NCI-H2196 (cell line): Measurements from ENCODE around the gene SCN1B.
"Not testable (repeated sequence)": the region's sequence is repeated elsewhere in the genome, so short reads cannot be mapped to it uniquely, and the experiment has no call there.

ENCODE experiments used
- DNase-seq: peaks from one replicate; lab custom pipeline; 2025; ENCODE audit not compliant: unreplicated experiment; lab: John Stamatoyannopoulos, UW

SCN1B gene

DNA sequence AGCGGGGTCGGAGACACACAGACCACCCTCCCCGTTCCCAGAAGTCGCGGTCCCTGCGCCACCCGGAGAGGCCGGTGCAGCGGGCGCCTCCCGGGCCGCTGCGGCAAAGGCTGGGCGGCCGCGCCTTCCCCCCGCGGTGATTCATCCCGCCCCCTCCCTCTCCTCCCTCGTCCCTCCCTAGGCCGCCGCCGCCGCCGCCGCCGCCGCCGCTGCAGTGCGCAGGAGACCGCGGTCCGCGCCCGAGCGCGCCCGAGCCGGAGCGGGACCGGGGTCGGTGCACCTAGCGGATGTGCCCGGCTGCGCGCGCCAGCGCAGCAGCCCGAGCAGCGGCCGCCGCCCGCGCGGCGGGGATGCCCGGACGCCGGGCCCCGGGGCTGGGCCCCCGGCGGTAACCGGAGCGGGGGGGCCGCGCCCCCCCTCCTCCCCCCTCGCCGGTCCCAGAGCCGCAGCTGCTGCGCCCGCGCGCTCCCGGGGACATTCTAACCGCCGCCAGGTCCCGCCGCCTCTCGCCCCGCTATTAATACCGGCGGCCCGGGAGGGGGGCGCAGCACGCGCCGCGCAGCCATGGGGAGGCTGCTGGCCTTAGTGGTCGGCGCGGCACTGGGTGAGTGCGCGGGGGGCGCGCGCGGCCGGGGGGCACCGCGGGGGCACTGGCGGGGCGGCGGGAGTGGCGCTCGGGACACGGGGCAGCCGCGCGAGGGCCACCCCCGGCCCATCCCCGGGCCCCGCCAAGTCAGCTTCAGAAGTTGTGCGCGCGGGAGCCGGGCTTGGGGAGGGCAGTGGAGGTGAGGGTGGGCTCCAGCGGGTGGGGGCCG is at the start of gene SCN1B:
TSS of gene SCN1B (plus strand) at position 214 of the 815 bp plus-strand sequence. CDS start at position 565, 351 bp downstream.
- DNase-seq = peak; percentile 72

- no peak for DNase-seq
Observed at GRCh38 chr19:34982275-34982674, 48.0 kb upstream of the SCN1B start.

DNA sequence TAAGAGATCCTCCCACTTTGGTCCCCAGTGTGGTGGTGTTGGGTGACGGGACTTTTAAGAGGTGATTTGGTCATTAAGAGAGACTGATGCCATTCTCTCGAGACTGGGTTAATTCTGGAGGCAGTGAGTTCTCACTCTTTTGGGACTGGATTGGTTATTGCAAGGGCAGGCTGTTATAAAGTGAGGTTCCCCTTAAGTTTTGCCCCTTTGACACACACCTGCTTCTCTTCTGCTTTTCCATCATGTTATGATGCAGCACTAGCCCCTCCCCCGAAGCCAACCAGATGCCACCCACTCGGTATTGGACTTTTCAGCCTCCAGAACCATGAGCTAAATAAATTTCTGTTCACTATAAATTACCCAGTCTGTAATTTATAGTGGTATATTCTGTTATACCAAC is 46.5 kb upstream of the SCN1B start:
- no peak for DNase-seq

- DNase-seq = no peak
Observed at GRCh38 chr19:34984287-34984686, 46.0 kb upstream of the SCN1B start.

- no peak for DNase-seq
Observed at GRCh38 chr19:34985249-34986022, 44.8 kb upstream of the SCN1B start.

DNA sequence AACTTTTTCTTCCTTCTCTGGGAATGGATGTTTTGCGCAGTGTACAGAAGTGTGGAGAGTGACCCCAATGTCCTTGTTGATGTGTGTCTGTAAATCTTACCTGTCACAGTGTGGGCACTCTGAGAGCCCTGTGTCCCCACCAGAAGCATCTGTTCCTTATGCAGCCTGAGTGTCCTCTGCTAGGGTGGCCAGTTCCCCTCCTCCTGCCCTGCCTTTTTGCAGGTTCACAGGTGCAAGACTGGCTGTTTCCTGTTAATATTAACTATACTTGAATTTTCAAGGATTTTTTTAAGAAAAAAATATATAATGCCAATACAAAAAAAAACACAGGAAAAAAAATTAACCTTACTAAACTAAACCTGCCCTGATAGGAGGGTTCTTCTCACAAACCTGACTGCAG is 42.2 kb upstream of the SCN1B start:
- no peak for DNase-seq

DNA sequence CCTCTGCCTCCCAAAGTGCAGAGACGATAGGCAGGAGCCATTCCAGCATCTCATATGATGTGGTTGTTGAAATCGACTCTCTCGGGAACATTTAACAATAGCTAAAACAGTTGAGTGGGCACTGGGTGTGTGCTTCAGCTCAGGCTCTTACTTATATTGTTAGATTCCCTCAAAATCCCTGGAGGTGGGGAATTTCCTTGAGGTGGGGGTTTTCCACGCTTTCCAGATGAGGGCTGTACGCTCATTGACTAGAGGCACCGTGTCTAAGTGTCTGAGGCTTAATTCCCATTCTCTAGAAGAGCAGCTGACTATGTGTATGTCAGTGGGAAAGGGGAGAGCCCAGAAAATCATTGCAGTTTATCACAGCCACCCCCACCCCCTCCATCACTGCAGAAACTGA is 41.0 kb upstream of the SCN1B start:
- no peak for DNase-seq

DNA sequence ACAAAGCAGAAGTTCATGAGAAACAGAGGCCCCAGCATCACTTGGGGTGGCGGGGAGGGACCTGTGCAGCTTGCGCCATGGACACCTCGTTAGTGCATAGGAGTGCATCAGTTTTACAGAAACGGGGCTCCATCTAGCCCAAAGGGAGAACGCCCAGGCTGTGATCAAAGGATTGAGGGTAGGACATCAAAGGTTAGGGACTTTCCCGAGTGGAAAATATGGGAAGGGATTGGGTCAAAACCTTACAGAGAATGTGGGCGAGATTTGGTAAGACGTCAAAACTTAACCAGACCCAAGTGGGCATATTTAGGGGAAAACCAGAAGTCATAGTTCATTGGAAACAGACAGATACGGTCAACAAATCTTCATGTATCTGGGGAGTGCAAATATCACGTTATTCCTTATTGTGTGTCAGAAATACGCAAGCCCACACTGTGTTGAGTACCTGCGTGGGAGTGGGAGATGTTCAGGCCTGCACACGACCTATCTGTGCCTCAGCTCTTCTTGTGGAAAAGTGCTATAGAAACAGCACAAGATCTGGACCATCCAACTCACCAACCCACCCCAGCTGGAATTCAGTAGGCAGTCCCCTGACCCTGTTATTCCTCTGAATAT is 39.6 kb upstream of the SCN1B start:
- DNase-seq = no peak

DNA sequence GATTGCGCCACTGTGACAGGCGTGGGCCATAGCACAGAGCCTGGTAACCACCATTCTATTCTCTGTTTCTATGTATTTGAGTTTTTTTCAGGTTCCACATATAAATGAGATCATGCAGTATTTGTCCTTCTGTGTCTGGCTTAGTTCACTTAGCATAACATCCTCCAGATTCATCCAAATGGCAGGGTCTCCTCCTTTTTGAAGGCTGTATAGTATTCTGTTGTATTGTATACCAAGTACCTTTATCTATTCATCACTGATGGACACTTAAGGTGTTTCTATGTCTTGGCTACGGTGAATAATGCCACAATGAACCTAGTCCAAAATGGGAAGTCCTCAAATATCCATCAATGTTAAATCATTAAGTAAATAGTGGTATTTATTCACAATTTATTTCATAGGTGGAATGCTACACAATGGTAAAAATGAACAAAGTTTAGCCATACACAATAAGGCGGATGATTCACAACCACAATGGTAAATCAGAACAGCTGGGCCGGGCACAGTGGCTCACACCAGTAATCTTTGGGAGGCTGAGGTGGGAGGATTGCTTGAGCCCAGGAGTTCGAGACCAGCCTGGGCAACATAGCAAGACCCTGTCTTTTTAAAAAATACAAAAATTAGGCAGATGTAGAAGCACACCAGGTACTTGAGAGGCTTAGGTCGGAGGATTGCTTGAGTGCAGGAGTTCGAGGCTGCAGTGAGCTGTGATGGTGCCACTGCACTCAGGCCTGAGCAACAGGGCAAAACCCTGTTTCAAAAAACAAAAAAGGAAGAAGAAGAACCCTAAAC is 38.5 kb upstream of the SCN1B start:
- DNase-seq = no peak

GRCh38 chr19:34992582-34992981 is 37.7 kb upstream of the SCN1B start:
- DNase-seq = not testable (repeated sequence)

- no peak for DNase-seq
Observed at GRCh38 chr19:34994286-34994642, 36.0 kb upstream of the SCN1B start.

- peak; percentile 78 for DNase-seq
Observed at GRCh38 chr19:34994643-34995541, 35.4 kb upstream of the SCN1B start.

- no peak for DNase-seq
Observed at GRCh38 chr19:34995551-34995950, 34.7 kb upstream of the SCN1B start.

DNA sequence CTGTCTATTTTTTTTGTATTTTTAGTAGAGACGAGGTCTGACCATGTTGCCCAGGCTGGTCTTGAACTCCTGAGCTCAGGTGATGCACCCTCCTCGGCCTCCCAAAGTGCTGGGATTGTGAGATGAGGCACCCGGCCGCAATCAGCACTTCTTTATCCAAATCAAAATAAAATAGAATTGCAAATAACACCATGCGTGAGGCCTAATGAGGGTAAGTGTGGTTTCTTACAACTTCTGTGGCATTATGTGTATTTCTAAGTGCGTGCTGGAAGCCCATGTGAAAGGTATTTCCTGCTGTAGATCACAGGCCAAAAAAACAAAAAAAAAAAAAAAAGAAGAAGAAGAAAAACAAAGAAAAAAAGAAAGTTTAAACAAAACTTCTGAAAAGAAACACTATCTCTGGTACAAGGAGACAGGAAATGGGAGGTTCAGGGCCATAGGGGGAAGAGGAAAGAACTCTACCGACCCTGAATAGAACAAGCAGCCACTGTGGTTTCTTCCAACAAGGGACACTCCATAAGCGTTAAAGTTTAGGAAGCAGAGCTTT is 33.1 kb upstream of the SCN1B start:
- DNase-seq = no peak

DNA sequence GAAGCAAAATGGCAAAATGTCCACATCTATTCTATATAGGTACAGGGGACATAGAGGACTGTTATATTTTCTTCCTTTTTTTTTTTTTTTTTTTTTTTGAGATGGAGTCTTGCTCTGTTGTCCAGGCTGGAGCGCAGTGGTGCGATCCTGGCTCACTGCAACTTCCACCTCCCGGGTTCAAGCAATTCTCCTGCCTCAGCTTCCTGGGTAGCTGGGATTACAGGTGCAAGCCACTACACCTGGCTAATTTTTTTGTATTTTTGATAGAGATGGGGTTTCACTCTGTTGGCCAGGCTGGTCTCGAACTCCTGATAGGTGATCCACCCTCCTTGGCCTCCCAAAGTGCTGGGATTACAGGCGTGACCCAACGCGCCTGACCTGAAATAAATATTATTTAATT is 32.0 kb upstream of the SCN1B start:
- not testable (repeated sequence) for DNase-seq

- no peak for DNase-seq
Observed at GRCh38 chr19:34998777-34999497, 31.3 kb upstream of the SCN1B start.

DNA sequence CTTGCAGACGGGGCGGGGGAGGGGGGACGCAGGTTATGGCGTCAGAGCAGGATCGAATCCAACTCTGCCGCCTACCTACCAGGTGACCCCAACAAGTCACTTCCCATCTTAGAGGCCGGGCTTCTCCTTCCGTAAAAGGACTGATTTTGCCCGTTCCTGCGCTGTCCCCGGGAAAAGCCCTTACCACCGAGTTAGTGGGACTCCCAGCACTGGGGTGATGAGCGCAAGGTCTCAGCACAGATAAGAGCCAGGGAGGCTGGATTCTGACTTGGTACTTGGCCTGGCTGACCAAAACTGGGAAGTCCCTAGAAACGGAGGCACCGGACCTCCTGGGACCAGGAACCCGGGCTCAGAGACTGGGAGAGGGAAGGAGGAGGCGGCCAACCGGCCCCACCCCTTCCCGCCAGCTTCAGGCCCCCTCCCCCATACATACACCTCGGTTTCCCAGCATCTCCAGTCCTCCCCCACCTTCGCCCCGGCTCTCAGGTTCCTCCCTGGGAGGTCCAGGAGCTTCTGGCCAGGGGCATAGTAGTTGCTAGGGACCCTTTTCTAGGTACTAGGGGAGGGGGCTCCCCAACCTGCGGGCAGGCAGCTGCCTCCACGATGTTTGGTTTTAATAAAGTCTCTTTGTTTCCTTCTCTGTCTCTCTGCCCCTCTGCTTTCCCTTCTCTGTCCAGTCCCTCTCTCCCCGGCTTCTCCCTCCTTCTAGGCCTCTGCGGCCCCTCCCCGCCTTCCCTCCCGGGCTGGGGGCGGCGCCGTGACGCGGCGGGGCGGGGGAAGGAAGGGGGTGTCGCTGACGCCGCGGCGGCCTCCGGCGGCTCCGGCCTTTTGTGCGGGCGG is 30.6 kb upstream of the SCN1B start, which contains the start of gene GRAMD1A:
TSS of gene GRAMD1A (plus strand) at position 826 of the 840 bp plus-strand sequence. CDS start 156 bp downstream, outside the sequence.
- DNase-seq = peak; percentile 90

DNA sequence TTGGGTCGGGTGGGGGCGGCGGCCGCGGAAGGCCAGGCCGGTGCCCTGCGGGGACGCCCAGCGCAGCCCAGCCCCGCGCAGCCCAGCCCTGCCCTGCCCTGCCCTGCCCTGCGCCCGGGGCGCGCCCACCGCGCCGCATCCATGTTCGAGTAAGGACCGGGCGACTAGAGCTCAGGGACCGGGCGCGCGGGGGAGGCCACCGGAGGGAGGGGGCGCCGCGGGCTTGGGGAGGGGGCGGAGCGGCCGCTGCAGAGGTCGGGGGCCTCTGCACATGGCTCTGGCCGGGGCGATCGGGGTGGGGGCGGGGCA is 30.0 kb upstream of the SCN1B start:
- DNase-seq = no peak
